Neural progenitor cell (in vitro differentiated cells): Measurements from ENCODE around the gene EPB41L4B. TPM values are rescaled to one million over a fixed set of nuclear protein-coding genes. Genes with fewer than 3 reads are reported as not detected.

Experiments
- DNase-seq: peaks from one replicate; pipeline ENCODE4 v3.0.0-alpha.2; 2016; ENCODE audit warnings: low spot score
- H2AFZ ChIP-seq: fragments of 200-600 bp; sonication (generic); replicated peaks from 2 replicates; pipeline ENCODE4 v1.6.1; 2016; ENCODE audit warnings: antibody characterized with exemption
- H3F3A ChIP-seq: fragments of 200-600 bp; sonication (generic); 2 replicates; pipeline ENCODE4 v1.6.1; 2016; ENCODE audit warnings: antibody characterized with exemption, low read depth
- H3K27ac ChIP-seq: fragments of 200-600 bp; sonication (generic); 2 replicates; pipeline ENCODE4 v1.5.1; 2016; ENCODE audit warnings: mild to moderate bottlenecking
- H3K27me3 ChIP-seq: fragments of 200-600 bp; sonication (generic); 2 replicates; pipeline ENCODE4 v1.6.1; 2016; ENCODE audit warnings: mild to moderate bottlenecking, moderate library complexity
- H3K36me3 ChIP-seq: fragments of 200-600 bp; sonication (generic); 2 replicates; pipeline ENCODE4 v1.5.1; 2016
- H3K4me1 ChIP-seq: fragments of 200-600 bp; sonication (generic); 2 replicates; pipeline ENCODE4 v1.6.1; 2016; ENCODE audit warnings: mixed run types
- H3K4me2 ChIP-seq: fragments of 200-600 bp; sonication (generic); 2 replicates; pipeline ENCODE4 v1.6.1; 2016
- H3K4me3 ChIP-seq: fragments of 200-600 bp; sonication (generic); 2 replicates; pipeline ENCODE4 v1.5.1; 2016
- H3K79me2 ChIP-seq: fragments of 200-600 bp; sonication (generic); 2 replicates; pipeline ENCODE4 v1.6.1; 2016; ENCODE audit warnings: low read depth
- H3K9ac ChIP-seq: fragments of 200-600 bp; sonication (generic); 2 replicates; pipeline ENCODE4 v1.6.1; 2016
- H3K9me3 ChIP-seq: fragments of 200-600 bp; sonication (generic); 2 replicates; pipeline ENCODE4 v1.5.1; 2016; ENCODE audit warnings: low read depth
- H4K20me1 ChIP-seq: fragments of 200-600 bp; sonication (generic); 2 replicates; pipeline ENCODE4 v1.6.1; 2016; ENCODE audit warnings: low read depth
- H3K27ac Mint-ChIP-seq: 3 replicates; pipeline ENCODE4 v1.8.0; 2021; ENCODE audit warnings: mixed read lengths
- H3K27me3 Mint-ChIP-seq: 2 replicates; pipeline ENCODE4 v1.8.0; 2022; ENCODE audit warnings: low read depth, mild to moderate bottlenecking, inconsistent platforms, moderate library complexity, mixed read lengths; ENCODE audit not compliant: insufficient read depth
- H3K36me3 Mint-ChIP-seq: 3 replicates; pipeline ENCODE4 v1.8.0; 2021; ENCODE audit warnings: mixed read lengths
- H3K4me1 Mint-ChIP-seq: 3 replicates; pipeline ENCODE4 v1.8.0; 2021; ENCODE audit warnings: mixed read lengths
- H3K4me3 Mint-ChIP-seq: 3 replicates; pipeline ENCODE4 v1.8.0; 2021; ENCODE audit warnings: mild to moderate bottlenecking, moderate library complexity, mixed read lengths
- H3K9me3 Mint-ChIP-seq: 3 replicates; pipeline ENCODE4 v1.8.0; 2020; ENCODE audit warnings: mixed read lengths
- EZH2 ChIP-seq: fragments of 200-600 bp; sonication (generic); IDR thresholded peaks from 2 replicates; pipeline ENCODE4 v1.6.1; 2017; ENCODE audit warnings: antibody characterized with exemption, mild to moderate bottlenecking, moderate library complexity
- EZH2phosphoT487 ChIP-seq: fragments of 200-600 bp; sonication (generic); IDR thresholded peaks from 2 replicates; pipeline ENCODE4 v1.6.1; 2017; ENCODE audit warnings: antibody characterized with exemption
- total RNA-seq: library from RNA; depleted of rRNA; stranded (reverse); fragments of >200 nt; gene quantifications from 2 replicates; pipeline ENCODE4 v1.2.3, GENCODE V29; 2015; ENCODE audit warnings: low replicate concordance
- TF ChIP-seq, protein P1 (sequence below): fragments of 200-600 bp; sonication (generic); IDR thresholded peaks from 2 replicates; pipeline ENCODE4 v1.5.1; 2017; ENCODE audit warnings: antibody characterized with exemption, mild to moderate bottlenecking

EPB41L4B gene
- total RNA-seq, 1 donor from 2014 or later, result 6.2 TPM

DNA sequence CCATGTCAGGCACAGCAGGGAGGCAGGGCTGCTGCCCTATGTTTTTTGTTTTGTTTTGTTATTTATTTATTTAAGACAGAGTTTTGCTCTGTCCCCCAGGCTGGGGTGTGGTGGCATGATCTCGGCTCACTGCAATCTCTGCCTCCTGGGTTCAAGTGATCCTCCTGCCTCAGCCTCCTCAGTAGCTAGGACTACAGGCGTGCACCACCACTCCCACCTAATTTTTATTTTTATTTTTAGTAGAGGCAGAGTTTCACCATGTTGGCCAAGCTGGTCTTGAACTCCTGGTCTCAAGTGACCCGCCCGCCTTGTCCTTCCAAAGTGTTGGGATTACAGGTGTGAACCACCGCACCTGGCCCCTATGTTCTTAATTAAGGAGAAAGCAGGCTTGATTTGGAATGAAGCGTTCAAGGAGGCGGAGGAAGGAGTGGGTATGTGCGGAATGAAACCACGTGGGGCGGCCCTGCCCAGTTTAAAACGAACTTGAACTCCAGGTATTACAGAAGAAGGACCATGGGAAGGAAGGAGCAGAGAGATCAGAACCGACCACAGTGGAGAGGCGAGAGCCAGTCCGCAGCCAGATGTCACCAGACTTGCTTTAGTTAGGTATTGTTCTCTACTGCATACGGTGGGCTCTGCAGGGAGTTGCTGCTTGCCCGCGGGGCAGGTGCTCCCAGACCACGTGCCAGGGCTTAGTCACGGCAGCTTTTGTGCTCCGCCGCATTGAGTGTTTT lies 34.9 kb upstream of the EPB41L4B start:
- no peaks in the 10 kb centered on the region for H4K20me1 ChIP-seq
- TF ChIP-seq EZH2phosphoT487 (no peak), EZH2 (no peak)
- TF ChIP-seq, protein P1, sequence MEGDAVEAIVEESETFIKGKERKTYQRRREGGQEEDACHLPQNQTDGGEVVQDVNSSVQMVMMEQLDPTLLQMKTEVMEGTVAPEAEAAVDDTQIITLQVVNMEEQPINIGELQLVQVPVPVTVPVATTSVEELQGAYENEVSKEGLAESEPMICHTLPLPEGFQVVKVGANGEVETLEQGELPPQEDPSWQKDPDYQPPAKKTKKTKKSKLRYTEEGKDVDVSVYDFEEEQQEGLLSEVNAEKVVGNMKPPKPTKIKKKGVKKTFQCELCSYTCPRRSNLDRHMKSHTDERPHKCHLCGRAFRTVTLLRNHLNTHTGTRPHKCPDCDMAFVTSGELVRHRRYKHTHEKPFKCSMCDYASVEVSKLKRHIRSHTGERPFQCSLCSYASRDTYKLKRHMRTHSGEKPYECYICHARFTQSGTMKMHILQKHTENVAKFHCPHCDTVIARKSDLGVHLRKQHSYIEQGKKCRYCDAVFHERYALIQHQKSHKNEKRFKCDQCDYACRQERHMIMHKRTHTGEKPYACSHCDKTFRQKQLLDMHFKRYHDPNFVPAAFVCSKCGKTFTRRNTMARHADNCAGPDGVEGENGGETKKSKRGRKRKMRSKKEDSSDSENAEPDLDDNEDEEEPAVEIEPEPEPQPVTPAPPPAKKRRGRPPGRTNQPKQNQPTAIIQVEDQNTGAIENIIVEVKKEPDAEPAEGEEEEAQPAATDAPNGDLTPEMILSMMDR, result no peak
- no peak overlapping the region for H3K4me3 Mint-ChIP-seq
- no peaks in the 10 kb centered on the region for H3K27me3 ChIP-seq
- no peak overlapping the region for H3K9ac ChIP-seq
- H3K4me1 ChIP-seq, result no peaks in the 10 kb centered on the region
- peaks cover 7% of the 10 kb centered on the region for H3K27me3 Mint-ChIP-seq
- no peaks in the 10 kb centered on the region for H3K36me3 Mint-ChIP-seq
- H3K4me2 ChIP-seq, result no peak overlapping the region
- H3K9me3 ChIP-seq, result no peaks in the 10 kb centered on the region
- H3K9me3 Mint-ChIP-seq, result no peaks in the 10 kb centered on the region
- no peak overlapping the region for H3K27ac ChIP-seq
- no peak overlapping the region for H2AFZ ChIP-seq
- DNase-seq, result no peak
- no peak overlapping the region for H3K27ac Mint-ChIP-seq
- no peak overlapping the region for H3K4me3 ChIP-seq
- H3K36me3 ChIP-seq, result no peaks in the 10 kb centered on the region
- peaks cover 2% of the 10 kb centered on the region for H3K4me1 Mint-ChIP-seq
- no peaks in the 10 kb centered on the region for H3F3A ChIP-seq
- no peaks in the 10 kb centered on the region for H3K79me2 ChIP-seq

DNA sequence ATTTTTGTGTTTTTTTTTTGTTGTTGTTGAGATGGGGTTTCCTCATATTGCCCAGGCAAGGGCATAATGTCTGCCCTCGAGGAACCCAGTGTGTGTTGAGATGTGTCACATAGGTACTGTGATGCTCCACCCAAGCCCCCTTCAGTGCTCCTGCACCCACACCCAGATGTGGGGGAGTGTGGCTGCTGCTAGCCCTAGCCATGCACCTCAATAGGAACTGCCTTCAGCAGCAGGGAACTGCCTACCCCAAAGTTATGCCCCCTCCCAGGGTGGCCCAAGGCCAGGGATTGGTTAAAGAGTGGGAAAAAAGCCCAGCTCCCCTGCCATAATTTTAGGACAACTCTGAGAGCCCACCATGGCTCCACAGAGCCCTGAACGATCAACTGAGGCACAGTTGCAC lies 33.3 kb upstream of the EPB41L4B start:
- TF ChIP-seq EZH2 (no peak), EZH2phosphoT487 (no peak)
- TF ChIP-seq, protein P1, result no peak
- H4K20me1 ChIP-seq, result no peaks in the 10 kb centered on the region
- no peaks in the 10 kb centered on the region for H3K36me3 Mint-ChIP-seq
- no peaks in the 10 kb centered on the region for H3K36me3 ChIP-seq
- H3K9me3 ChIP-seq, result no peaks in the 10 kb centered on the region
- H3K4me3 ChIP-seq, result no peak overlapping the region
- H3K27ac Mint-ChIP-seq, result no peak overlapping the region
- H3K4me1 Mint-ChIP-seq, result peaks cover 2% of the 10 kb centered on the region
- no peak overlapping the region for H3K9ac ChIP-seq
- H2AFZ ChIP-seq, result no peak overlapping the region
- no peaks in the 10 kb centered on the region for H3K9me3 Mint-ChIP-seq
- H3K27me3 ChIP-seq, result no peaks in the 10 kb centered on the region
- H3K79me2 ChIP-seq, result no peaks in the 10 kb centered on the region
- peaks cover 7% of the 10 kb centered on the region for H3K27me3 Mint-ChIP-seq
- H3K4me3 Mint-ChIP-seq, result no peak overlapping the region
- no peaks in the 10 kb centered on the region for H3K4me1 ChIP-seq
- H3K4me2 ChIP-seq, result no peak overlapping the region
- no peaks in the 10 kb centered on the region for H3F3A ChIP-seq
- DNase-seq, result no peak
- H3K27ac ChIP-seq, result no peak overlapping the region

DNA sequence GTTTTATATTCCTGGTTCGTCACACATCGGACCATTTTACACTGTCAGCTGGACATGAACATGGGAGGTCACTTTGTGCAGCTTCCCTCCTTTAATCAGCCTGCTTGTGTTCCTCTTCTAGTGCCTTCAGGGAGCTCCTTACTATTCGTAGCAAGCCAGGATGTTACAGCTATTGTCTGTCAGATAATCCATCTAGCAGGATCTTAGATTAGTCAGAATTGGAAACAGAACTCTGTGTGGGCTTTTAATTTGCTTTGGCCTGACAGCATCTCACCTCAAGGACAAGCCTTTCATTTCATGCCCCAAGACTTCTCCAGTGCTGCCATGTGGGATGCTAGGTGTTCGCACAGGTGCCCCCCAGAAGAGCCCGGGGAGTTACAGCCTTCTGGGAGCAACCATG lies 30.2 kb upstream of the EPB41L4B start:
- no peak overlapping the region for H3K27ac Mint-ChIP-seq
- H3K4me1 ChIP-seq, result no peaks in the 10 kb centered on the region
- H3K4me1 Mint-ChIP-seq, result peaks cover 2% of the 10 kb centered on the region
- no peak overlapping the region for H3K4me3 ChIP-seq
- no peak overlapping the region for H3K4me3 Mint-ChIP-seq
- TF ChIP-seq EZH2phosphoT487 (no peak), EZH2 (no peak)
- TF ChIP-seq, protein P1, result no peak
- peaks cover 8% of the 10 kb centered on the region for H3K27me3 Mint-ChIP-seq
- no peak overlapping the region for H3K4me2 ChIP-seq
- H3K27me3 ChIP-seq, result no peaks in the 10 kb centered on the region
- H3K27ac ChIP-seq, result no peak overlapping the region
- H3K9me3 ChIP-seq, result no peaks in the 10 kb centered on the region
- no peaks in the 10 kb centered on the region for H4K20me1 ChIP-seq
- no peaks in the 10 kb centered on the region for H3K36me3 Mint-ChIP-seq
- no peak for DNase-seq
- H3K36me3 ChIP-seq, result no peaks in the 10 kb centered on the region
- no peaks in the 10 kb centered on the region for H3K79me2 ChIP-seq
- no peak overlapping the region for H2AFZ ChIP-seq
- no peak overlapping the region for H3K9ac ChIP-seq
- no peaks in the 10 kb centered on the region for H3F3A ChIP-seq
- H3K9me3 Mint-ChIP-seq, result no peaks in the 10 kb centered on the region
